Dendritic cell treated with granulocyte-macrophage colony-stimulating factor and Interleukin-4, amounts not matched to agents 40 ng/mL and 50 ng/mL, for 4 days (primary cell): ENCODE data around the gene DGCR6L.
"Not testable (repeated sequence)": the region's sequence is repeated elsewhere in the genome, so short reads cannot be mapped to it uniquely, and the experiment has no call there.

ENCODE experiments used
- H3K27ac Mint-ChIP-seq: one replicate; pipeline ENCODE4 v1.8.0; 2022; ENCODE audit warnings: mild to moderate bottlenecking, mixed read lengths
- H3K27me3 Mint-ChIP-seq: one replicate; pipeline ENCODE4 v1.8.0; 2022; ENCODE audit warnings: mild to moderate bottlenecking, mixed read lengths
- H3K36me3 Mint-ChIP-seq: one replicate; pipeline ENCODE4 v1.8.0; 2022; ENCODE audit warnings: low read depth, mixed read lengths
- H3K4me1 Mint-ChIP-seq: one replicate; pipeline ENCODE4 v1.8.0; 2022; ENCODE audit warnings: low read depth, mixed read lengths
- H3K4me3 Mint-ChIP-seq: one replicate; pipeline ENCODE4 v1.8.0; 2022; ENCODE audit warnings: mild to moderate bottlenecking, moderate library complexity, mixed read lengths
- H3K9me3 Mint-ChIP-seq: one replicate; pipeline ENCODE4 v1.8.0; 2022; ENCODE audit warnings: mixed read lengths
- intact Hi-C: fragments of 100-400 bp; cut with micrococcal nuclease; formaldehyde crosslinking; loops from one replicate; pipeline ENCODE4 v1.15.0; 2022

DGCR6L gene

GRCh38 chr22:20354238-20354975 lies 34.5 kb upstream of the DGCR6L start:
- intact Hi-C loops, result no loop called here

GRCh38 chr22:20352536-20352935 lies 32.7 kb upstream of the DGCR6L start:
- H3K27me3 Mint-ChIP-seq, H3K27ac Mint-ChIP-seq, intact Hi-C loops: not testable (repeated sequence)

More at GRCh38 chr22:20354238-20354975, 34.5 kb upstream of the DGCR6L start:
- Mint-ChIP-seq H3K9me3 (no peaks in the 10 kb centered on the region), H3K4me1 (no peaks in the 10 kb centered on the region), H3K27ac (no peak overlapping the region), H3K4me3 (no peak overlapping the region), H3K36me3 (no peaks in the 10 kb centered on the region), H3K27me3 (no peaks in the 10 kb centered on the region)

GRCh38 chr22:20346553-20346952 lies 26.7 kb upstream of the DGCR6L start:
- intact Hi-C loops, H3K27me3 Mint-ChIP-seq, H3K9me3 Mint-ChIP-seq, H3K4me1 Mint-ChIP-seq, H3K36me3 Mint-ChIP-seq, H3K4me3 Mint-ChIP-seq, H3K27ac Mint-ChIP-seq: not testable (repeated sequence)

More at GRCh38 chr22:20352536-20352935, 32.7 kb upstream of the DGCR6L start:
- not testable (repeated sequence) for H3K9me3 Mint-ChIP-seq, H3K4me3 Mint-ChIP-seq, H3K36me3 Mint-ChIP-seq, H3K4me1 Mint-ChIP-seq

- H3K27ac Mint-ChIP-seq, H3K27me3 Mint-ChIP-seq, intact Hi-C loops, H3K36me3 Mint-ChIP-seq, H3K4me1 Mint-ChIP-seq, H3K4me3 Mint-ChIP-seq, H3K9me3 Mint-ChIP-seq: not testable (repeated sequence)
These were observed 18.4 kb upstream of the DGCR6L start for GRCh38 chr22:20338291-20338690.

- H3K27ac Mint-ChIP-seq, intact Hi-C loops, H3K36me3 Mint-ChIP-seq, H3K4me1 Mint-ChIP-seq, H3K9me3 Mint-ChIP-seq, H3K4me3 Mint-ChIP-seq, H3K27me3 Mint-ChIP-seq: not testable (repeated sequence)
These were observed 17.9 kb upstream of the DGCR6L start for GRCh38 chr22:20337807-20338206.

- intact Hi-C loops, H3K4me3 Mint-ChIP-seq, H3K27me3 Mint-ChIP-seq, H3K4me1 Mint-ChIP-seq, H3K36me3 Mint-ChIP-seq, H3K9me3 Mint-ChIP-seq, H3K27ac Mint-ChIP-seq: not testable (repeated sequence)
These were observed 16.7 kb upstream of the DGCR6L start for GRCh38 chr22:20336561-20336960.

- H3K4me1 Mint-ChIP-seq, H3K36me3 Mint-ChIP-seq, H3K27me3 Mint-ChIP-seq, H3K27ac Mint-ChIP-seq, H3K9me3 Mint-ChIP-seq, H3K4me3 Mint-ChIP-seq, intact Hi-C loops: not testable (repeated sequence)
These were observed 8.7 kb upstream of the DGCR6L start for GRCh38 chr22:20328569-20328930.

- H3K9me3 Mint-ChIP-seq, H3K27me3 Mint-ChIP-seq, H3K27ac Mint-ChIP-seq, H3K4me3 Mint-ChIP-seq, H3K36me3 Mint-ChIP-seq, intact Hi-C loops: not testable (repeated sequence)
- peaks cover 22% of the 10 kb centered on the region for H3K4me1 Mint-ChIP-seq
These were observed 6.1 kb upstream of the DGCR6L start for GRCh38 chr22:20325996-20326395.

GRCh38 chr22:20324139-20324516 lies 4.3 kb upstream of the DGCR6L start:
- H3K27me3 Mint-ChIP-seq, result peaks cover 6% of the 10 kb centered on the region
- H3K4me3 Mint-ChIP-seq, result no peak overlapping the region
- H3K9me3 Mint-ChIP-seq, result no peaks in the 10 kb centered on the region
- intact Hi-C loops, result no loop called here
- H3K4me1 Mint-ChIP-seq, result peaks cover 34% of the 10 kb centered on the region
- no peak overlapping the region for H3K27ac Mint-ChIP-seq
- H3K36me3 Mint-ChIP-seq, result peaks cover 16% of the 10 kb centered on the region

- H3K27me3 Mint-ChIP-seq, H3K4me3 Mint-ChIP-seq, H3K9me3 Mint-ChIP-seq, intact Hi-C loops, H3K27ac Mint-ChIP-seq: not testable (repeated sequence)
- Mint-ChIP-seq H3K36me3 (peaks cover 16% of the 10 kb centered on the region), H3K4me1 (peaks cover 51% of the 10 kb centered on the region)
These were observed 1.8 kb upstream of the DGCR6L start for GRCh38 chr22:20321552-20322211.

GRCh38 chr22:20320659-20321551 lies 1.0 kb upstream of the DGCR6L start:
- intact Hi-C loops, result loop anchor here (1.0 kb wide), 1 partner anchor 22 kb away; no protein-coding TSS in a partner anchor
- Mint-ChIP-seq H3K4me1 (peaks cover 51% of the 10 kb centered on the region), H3K36me3 (peaks cover 22% of the 10 kb centered on the region), H3K4me3 (peak overlapping the region; percentile 89), H3K27ac (peak overlapping the region; percentile 82)
- H3K9me3 Mint-ChIP-seq, H3K27me3 Mint-ChIP-seq: not testable (repeated sequence)

- Mint-ChIP-seq H3K9me3 (no peaks in the 10 kb centered on the region), H3K36me3 (peaks cover 40% of the 10 kb centered on the region), H3K27ac (peak overlapping the region; percentile 82), H3K4me1 (peaks cover 51% of the 10 kb centered on the region), H3K27me3 (no peaks in the 10 kb centered on the region), H3K4me3 (peak overlapping the region; percentile 89)
- intact Hi-C loops, result no loop called here
These were observed 667 bp downstream of the DGCR6L start for GRCh38 chr22:20319041-20319744.

- H3K27ac Mint-ChIP-seq, H3K9me3 Mint-ChIP-seq, H3K27me3 Mint-ChIP-seq, intact Hi-C loops: not testable (repeated sequence)
- peaks cover 50% of the 10 kb centered on the region for H3K4me1 Mint-ChIP-seq
- H3K36me3 Mint-ChIP-seq, result peaks cover 45% of the 10 kb centered on the region
- peak overlapping the region; percentile 33 for H3K4me3 Mint-ChIP-seq
These were observed 1.7 kb downstream of the DGCR6L start for GRCh38 chr22:20318043-20318688.
